Activated CD8-positive, alpha-beta memory T cell treated with anti-CD3 and anti-CD28 coated beads for 4 hours (primary cell): ENCODE results near the gene HSF2BP.
"Not testable (repeated sequence)": the region's sequence is repeated elsewhere in the genome, so short reads cannot be mapped to it uniquely, and the experiment has no call there.

Experiments used
- DNase-seq, 2 donors: peaks; one replicate each; pipeline ENCODE4 v3.0.0-alpha.2; 2020; ENCODE audit warnings: low read depth in 2 of 2

The HSF2BP gene

DNA sequence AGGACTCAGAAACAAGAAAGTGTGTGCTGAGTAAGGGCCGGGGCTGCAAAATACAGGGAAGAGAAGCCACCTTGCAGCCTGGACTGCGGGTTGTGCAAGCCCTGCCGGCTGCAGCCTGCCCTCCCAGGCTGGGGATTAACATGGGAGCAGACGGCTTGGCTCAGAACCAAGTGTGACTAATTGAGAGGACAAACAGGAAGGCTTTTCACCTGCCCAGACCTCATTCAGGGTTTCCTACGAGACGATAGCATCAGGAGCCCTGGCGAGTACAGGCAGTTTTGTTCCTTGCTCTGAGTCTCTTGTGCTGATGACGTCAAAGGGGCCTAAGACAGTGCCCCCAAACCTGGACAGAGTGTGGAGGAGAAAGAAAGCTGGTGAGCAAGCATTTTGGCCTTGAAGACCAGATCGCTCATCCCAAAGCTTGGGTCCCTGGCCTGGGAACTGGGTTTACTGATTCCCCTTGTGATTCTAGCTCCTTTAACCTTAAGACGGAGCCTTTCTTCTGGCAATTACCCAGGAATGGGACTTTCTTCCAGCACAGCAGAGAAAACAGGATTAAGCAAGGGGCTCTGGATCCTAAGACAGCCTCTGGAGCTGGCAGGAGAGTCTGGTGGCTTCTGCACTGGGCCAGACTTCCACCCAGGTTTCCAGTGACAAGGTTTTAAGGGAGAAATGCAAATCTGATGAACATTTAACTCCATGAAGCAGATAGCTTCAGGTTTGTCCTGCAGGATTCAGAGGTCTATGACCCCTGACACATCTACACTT, 142.2 kb downstream of the HSF2BP start:
- not testable (repeated sequence) for DNase-seq

DNA sequence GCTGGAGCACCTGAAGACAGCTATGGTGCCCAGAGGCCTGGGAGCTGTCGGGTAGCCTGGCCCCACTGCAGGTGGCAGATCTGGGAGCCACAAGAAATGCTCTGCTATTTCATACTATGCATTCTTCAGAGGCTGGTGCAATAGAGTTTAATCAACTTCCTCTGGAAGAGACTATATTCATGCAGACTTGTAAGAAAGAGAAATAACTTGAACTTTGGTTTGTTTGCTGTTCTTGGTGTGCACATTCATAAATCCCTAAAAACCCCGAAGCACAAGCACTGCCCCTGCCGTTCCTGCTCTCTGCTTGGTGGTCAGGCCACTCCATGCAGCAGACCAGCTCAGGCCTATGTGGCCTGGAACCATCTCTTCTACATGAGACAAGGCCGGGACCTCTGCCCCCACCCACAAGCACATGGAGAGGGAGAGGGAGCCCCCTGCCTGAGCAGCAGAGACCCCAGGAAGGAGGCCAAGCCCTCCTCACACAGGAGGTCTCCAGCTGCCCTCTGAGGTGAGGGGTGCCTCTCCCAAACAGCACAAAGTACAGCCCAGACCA, 142.9 kb downstream of the HSF2BP start:
- not testable (repeated sequence) for DNase-seq

DNA sequence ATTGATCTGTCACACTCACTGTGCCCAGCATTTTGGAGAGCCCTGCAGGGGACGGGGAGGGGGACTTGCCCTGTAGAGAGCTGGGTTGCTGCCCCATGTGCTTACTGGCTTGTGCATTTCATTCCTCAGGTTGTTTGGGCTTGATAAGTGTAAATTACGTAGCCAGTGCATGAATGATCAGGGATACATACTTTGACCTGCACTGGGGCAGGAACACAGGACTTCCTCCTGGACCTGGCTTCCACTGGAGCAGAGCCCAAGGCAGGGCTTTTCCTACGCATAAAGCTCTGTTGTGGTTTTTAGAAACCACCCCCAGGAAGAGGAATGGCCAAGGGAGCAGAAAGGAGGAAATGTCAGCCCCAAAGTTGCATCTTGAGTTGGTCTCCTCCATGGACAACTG, 144.5 kb downstream of the HSF2BP start:
- DNase-seq = not testable (repeated sequence)

DNA sequence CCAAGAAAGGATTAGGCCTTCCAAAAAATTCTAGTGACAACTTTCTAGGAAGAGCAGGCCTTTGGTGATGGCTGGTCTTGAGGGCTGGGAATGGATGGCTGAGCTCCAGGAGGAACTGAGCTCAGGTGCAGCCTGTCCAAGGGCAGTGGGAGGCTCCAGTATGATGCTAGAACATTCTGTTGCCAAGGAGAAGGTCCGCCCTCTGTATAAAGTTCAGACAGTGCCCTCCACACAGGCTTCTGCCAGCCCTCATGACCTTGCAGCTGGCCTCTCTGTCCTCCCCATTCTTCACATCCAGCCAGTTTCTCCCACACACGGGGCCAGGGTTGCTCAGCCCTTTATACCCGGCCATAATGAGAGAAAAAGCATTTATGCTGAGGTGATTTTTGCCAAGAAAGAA, 146.3 kb downstream of the HSF2BP start:
- DNase-seq = not testable (repeated sequence)

DNA sequence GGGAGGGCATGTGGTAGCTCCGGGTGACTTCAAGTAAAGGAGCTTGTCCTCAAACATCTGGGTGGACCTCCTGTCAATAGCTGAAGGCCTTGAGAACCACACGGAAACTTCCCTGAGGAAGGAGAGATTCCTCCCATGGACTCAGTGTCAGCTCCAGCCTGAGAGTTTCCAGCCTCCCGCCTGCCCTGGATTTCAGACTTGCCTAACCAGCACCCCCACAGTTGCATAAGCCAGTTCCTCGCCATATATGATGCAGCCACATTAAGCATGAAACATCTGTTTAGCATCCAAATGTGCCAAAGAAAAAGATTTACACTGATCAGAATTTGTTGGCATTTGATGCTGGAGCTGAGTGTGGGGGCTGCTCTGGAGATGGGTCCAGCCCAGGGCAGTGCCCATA, 148.1 kb downstream of the HSF2BP start:
- not testable (repeated sequence) for DNase-seq

- DNase-seq = not testable (repeated sequence)
These were observed 148.6 kb downstream of the HSF2BP start for GRCh38 chr21:43510669-43511068.

- not testable (repeated sequence) for DNase-seq
These were observed 155.4 kb downstream of the HSF2BP start for GRCh38 chr21:43503892-43504291.

GRCh38 chr21:43503075-43503750, 156.1 kb downstream of the HSF2BP start:
- DNase-seq = not testable (repeated sequence)

GRCh38 chr21:43502407-43503071, 156.7 kb downstream of the HSF2BP start:
- not testable (repeated sequence) for DNase-seq

GRCh38 chr21:43498924-43499323, 160.4 kb downstream of the HSF2BP start:
- DNase-seq = not testable (repeated sequence)

DNA sequence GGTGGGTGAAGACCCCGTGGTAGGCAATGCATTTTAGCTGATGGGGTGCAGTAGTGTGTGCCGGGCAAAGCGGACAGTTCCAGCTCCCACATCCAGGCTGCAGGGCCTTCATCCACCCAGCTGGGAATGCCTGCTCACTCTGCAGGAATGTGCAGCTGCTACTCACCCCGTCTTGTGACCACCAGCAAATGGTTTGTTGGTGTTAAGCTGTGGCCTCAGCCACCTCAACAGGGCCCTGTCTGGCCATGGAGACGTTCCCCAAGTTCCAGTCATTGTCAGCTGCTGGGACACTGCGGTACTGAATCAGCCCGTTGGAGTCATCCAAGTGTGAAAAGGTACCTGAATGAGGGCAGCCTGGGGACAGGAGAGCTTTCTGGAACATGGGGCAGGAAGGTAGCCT, 161.2 kb downstream of the HSF2BP start:
- not testable (repeated sequence) for DNase-seq

- not testable (repeated sequence) for DNase-seq
These were observed 164.8 kb downstream of the HSF2BP start for GRCh38 chr21:43494279-43495012.

- not testable (repeated sequence) for DNase-seq
These were observed 165.8 kb downstream of the HSF2BP start for GRCh38 chr21:43493471-43493870.

DNA sequence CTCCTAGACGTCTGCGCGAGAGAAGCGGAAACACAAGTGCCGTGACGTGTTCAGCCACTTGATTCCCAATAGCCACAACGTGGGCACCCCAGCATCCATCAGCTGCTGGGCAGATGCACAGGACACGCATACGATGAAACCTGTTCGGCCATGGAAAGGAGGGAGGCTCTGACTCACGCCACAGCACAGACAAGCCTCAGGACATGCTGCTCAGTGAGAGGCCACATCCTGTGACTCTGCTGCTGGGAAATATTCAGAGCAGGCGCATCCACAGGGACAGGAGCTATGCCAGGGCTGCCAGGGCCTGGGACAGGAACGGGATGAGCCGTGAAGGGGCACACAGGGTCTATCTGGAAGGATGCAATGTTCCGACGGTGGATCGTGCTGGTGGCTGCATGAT, 171.1 kb downstream of the HSF2BP start:
- DNase-seq = not testable (repeated sequence)

DNA sequence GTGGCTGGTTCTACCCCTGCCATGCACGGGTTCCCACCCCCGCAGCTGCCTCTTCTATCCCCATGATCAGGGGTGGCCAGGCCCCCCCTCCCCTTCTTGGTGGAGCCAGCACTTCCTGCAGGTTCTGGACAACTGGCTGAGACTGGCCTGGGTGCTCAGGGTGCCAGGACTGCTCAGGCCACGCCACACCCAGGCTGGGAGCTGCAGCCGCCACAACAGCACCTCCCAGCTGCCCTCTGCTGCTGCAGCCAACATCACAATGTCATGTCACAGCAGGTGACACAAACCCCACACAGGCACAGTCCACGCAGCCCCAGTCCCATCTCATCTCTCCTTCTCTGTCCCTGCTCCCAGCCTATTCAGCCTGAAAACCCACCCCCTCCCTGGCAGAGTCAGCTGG, 173.2 kb downstream of the HSF2BP start:
- DNase-seq = not testable (repeated sequence)

GRCh38 chr21:43485016-43485415, 174.3 kb downstream of the HSF2BP start:
- not testable (repeated sequence) for DNase-seq

DNA sequence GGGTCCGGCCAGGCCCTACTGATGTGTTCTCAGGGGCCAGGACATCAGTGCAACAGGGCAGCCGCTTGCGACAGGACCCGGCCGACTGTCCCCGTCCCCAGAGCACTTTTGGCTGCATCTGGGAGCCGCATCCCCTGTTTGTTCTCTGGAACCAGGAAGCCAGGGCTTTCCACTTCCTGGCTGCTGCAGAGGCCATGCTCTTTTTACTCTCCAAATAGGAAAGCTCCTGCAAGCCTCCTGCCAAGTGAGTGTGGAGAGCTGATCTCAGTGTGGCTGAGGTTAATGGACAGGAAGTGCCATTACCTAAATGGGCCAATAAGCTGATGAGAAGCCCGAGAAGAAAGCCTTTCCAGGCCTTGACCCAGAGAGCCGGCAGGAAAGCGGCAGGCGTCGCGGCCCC, 180.1 kb downstream of the HSF2BP start:
- not testable (repeated sequence) for DNase-seq
